ENCODE measurements around the gene RTN4RL1.

The RTN4RL1 gene

DNA sequence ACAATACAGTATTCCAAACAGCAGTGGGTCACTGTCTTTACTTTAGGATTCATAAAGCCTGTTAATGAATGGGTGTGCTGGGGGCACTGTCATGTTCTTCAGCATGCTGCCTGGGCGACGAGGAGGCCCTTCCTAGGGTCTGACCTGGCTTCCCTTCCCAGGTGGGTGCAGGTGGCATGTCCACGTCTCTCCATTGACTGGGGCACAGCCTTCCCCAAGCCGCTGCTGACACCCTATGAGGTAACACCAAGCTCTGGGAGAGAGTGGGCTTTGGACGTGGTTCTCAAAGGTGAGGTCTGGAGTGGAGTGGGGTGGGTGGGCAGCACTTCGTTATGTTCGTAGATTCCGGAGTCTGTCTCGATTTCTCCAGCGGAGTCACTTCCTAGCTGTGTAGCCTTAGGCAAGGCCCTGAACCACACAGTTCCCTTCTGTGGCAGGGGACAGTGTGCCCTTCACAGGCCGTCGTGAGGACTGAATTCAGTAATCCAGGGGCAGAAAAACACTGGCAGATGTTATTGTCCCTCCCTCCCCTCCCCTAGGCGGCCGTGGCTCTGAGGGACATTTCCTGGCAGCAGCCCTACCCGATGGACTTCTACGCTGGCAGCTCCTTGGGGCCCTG is 15.9 kb upstream of the RTN4RL1 start:
- DNase-seq (ENCODE audit: low spot score), result no peak
- TF ChIP-seq, protein P1, sequence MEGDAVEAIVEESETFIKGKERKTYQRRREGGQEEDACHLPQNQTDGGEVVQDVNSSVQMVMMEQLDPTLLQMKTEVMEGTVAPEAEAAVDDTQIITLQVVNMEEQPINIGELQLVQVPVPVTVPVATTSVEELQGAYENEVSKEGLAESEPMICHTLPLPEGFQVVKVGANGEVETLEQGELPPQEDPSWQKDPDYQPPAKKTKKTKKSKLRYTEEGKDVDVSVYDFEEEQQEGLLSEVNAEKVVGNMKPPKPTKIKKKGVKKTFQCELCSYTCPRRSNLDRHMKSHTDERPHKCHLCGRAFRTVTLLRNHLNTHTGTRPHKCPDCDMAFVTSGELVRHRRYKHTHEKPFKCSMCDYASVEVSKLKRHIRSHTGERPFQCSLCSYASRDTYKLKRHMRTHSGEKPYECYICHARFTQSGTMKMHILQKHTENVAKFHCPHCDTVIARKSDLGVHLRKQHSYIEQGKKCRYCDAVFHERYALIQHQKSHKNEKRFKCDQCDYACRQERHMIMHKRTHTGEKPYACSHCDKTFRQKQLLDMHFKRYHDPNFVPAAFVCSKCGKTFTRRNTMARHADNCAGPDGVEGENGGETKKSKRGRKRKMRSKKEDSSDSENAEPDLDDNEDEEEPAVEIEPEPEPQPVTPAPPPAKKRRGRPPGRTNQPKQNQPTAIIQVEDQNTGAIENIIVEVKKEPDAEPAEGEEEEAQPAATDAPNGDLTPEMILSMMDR (IDR thresholded peaks at IDR 0.05; ENCODE audit: borderline replicate concordance, control extremely low read depth, extremely low read depth, insufficient read depth, missing control alignments), result no peak
- in situ Hi-C loops (cut with MboI; ENCODE audit: low sequenced_read_pairs, unreplicated experiment), result loop anchor here (25.0 kb wide), 1 partner anchor 329 kb away; the partner anchor contains the start of genes TLCD2 and WDR81

DNA sequence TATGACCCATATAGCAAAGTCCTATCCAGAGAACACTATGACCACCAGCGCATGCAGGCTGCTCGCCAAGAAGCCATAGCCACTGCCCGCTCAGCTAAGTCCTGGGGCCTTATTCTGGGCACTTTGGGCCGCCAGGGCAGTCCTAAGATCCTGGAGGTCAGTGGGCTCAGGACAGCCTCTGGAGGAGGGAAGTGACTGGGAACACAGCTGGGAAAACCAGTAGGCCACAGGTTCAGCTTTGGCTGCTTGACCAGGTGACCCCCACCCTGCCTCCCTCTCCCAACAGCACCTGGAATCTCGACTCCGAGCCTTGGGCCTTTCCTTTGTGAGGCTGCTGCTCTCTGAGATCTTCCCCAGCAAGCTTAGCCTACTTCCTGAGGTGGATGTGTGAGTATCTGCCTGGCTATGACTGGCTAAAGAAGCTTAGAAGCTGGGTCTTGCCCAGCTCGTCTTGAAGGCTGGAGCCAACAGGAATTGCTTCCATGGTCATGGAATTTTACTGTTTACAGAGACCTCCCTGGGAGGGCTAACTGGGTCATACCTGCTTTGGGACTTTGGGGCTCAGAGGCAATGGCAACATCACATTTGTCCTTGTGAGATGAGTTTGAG is 15.2 kb upstream of the RTN4RL1 start:
- in situ Hi-C loops (cut with MboI; ENCODE audit: low sequenced_read_pairs, unreplicated experiment), result loop anchor here (25.0 kb wide), 1 partner anchor 328 kb away; the partner anchor contains the start of genes TLCD2 and WDR81
- DNase-seq (ENCODE audit: low spot score), result no peak
- TF ChIP-seq, protein P1 (IDR thresholded peaks at IDR 0.05; ENCODE audit: borderline replicate concordance, control extremely low read depth, extremely low read depth, insufficient read depth, missing control alignments), result no peak

DNA sequence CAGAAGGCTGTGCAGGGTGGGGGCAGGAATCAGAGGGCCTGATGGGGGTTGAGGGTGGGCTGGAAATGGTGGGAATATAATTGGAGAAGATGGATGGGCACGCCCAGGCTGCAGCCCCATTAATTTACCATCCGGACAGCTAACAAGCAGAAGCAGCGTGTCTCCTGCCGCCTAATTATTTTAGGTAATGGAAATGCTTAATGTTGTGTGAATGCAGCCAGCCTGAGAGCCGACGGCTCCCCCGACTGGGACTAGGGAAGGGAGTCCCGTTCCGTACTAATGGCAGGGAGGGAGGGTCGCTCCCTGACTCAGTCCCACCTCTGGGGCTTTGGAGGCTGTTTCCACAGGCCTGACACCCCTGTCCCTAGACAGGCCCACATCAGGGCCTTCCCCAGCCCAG is 12.0 kb upstream of the RTN4RL1 start:
- in situ Hi-C loops (cut with MboI; ENCODE audit: low sequenced_read_pairs, unreplicated experiment), result loop anchor here (10.0 to 25.0 kb wide), 2 partner anchors 132 to 325 kb away; partner anchors contain the start of genes TLCD2 and WDR81
- no peak for DNase-seq (ENCODE audit: low spot score)

DNA sequence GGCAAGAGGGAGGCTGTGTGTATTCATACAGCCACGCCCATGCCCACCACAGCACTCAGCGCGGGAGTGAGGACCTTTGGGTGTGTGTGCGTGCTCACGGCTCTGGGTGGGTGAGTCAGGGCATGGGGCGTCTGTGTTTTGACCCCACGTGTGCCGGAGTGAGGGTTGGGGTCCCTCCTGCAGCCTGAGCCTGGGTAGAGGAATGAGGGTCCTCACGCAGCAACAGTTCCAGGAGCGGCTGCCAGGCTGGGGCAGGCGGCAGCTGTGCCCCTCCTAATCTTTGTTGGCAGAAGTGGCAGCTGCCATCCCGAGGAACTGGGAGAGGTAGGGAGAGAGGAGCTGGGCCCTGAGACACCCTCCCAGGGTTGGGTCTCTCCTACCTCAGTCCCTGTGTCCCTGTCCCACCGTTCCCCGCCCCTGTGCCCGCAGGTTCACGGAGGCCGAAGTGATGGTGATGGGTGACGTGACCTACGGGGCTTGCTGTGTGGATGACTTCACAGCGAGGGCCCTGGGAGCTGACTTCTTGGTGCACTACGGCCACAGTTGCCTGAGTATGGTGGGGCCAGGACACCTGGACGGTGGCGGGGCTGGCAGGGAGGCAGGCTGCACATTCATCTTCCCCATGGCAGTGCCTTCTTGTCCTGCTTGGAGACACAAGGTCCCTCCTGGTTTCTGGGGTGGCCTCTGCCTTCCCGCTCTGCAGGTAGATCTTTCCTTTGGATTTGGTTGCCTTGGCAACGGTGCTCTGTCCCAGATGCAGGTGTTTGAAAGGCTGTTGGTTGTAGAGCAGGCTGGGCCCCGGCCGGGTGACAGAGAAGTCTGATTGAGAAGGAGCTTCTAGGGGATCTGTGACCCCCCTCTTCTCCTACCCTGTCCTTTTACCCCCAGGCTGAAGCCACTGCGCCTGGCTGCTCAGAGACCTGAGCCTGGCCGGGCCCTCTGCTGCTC is 10.7 kb upstream of the RTN4RL1 start:
- TF ChIP-seq, protein P1 (IDR thresholded peaks at IDR 0.05; ENCODE audit: borderline replicate concordance, control extremely low read depth, extremely low read depth, insufficient read depth, missing control alignments), result no peak
- in situ Hi-C loops (cut with MboI; ENCODE audit: low sequenced_read_pairs, unreplicated experiment), result loop anchor here (10.0 to 25.0 kb wide), 2 partner anchors 131 to 324 kb away; partner anchors contain the start of genes TLCD2 and WDR81
- no peak for DNase-seq (ENCODE audit: low spot score)

More for the DNA sequence above, 12.0 kb upstream of the RTN4RL1 start:
- TF ChIP-seq, protein P1 (IDR thresholded peaks at IDR 0.05; ENCODE audit: borderline replicate concordance, control extremely low read depth, extremely low read depth, insufficient read depth, missing control alignments), result no peak

DNA sequence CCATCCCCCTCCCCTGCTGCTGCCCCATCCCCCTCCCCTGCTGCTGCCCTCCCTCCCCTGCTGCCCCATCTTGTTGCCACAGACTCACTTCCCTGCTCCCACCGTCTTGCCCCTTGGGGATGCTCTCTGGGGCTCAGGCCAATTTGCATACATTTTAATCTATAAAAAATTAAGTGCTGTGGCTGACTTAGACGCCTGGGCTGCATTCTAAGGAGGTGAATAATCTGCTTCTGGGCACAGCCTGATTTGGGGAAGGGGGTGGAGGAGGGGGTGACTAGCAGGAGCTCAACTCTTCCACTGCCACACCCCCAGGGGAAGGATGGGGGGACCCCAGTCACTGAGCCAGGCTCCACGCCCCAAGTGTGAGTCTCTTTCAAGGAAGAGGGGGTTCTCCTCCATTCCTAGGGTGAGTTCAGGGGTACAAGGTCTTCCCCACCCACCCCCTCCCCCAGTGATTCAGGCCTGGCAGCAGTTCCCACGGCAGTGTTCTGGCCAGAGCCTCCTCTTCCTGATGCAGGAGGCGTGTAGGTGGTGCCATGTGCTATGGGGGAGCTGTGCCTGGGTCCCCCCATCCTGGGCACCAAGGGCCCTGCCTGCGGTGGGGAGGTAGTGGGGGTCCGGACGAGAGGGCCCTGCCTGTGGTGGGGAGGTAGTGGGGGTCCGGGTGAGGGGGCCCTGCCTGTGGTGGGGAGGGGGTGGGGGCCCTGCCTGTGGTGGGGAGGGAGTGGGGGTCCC is 9.8 kb upstream of the RTN4RL1 start:
- DNase-seq (ENCODE audit: low spot score), result no peak
- TF ChIP-seq, protein P1 (IDR thresholded peaks at IDR 0.05; ENCODE audit: borderline replicate concordance, control extremely low read depth, extremely low read depth, insufficient read depth, missing control alignments), result no peak
- in situ Hi-C loops (cut with MboI; ENCODE audit: low sequenced_read_pairs, unreplicated experiment), result loop anchor here (10.0 to 25.0 kb wide), 2 partner anchors 130 to 323 kb away; partner anchors contain the start of genes TLCD2 and WDR81

All from GM13976 (cell line).